Measurements from ENCODE around the gene ZCCHC24.

DNA sequence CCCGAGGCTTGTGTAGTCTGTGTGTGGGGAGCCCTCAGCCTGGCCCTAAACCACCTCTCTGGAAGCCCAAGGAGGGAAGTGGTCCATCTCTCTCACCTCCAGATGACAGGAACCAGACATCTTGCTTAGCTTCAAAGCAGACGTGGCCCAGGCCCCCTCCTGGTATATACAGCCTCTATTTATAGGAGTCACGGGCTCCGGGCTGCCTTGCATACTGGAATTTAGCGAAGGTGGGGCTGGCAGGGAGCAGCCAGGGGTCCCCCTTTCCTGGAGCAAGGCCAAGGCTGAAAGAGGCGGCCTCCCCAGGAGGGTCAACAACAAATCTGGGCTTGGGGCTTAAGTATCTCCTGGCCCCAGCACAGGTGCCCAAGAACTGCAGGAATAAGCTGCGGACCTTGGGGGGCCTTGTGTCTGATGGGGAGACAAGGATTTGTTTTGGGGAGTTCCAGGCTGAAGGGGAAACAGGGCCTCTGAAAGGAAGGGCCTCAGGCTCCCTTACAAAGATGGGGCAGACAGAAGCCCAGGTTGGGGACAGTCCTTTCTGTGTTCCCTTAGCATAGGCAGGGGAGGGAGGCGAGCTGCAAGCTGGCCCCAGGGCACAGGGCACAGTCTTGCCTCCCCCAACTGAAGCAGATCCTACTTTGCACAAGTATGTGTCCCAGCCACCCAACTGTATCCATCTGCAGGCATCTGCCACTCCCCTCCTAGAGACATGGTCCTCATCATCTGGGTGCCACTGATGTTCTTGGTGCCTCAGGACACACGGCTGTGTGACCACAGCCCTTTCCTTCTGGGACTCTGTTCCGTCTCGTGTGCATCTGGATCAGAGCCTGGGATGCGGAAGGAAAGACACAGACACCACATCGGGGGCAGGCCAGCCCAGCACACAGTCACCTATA lies 11.9 kb downstream of the ZCCHC24 start:
- TF ChIP-seq, protein P1, sequence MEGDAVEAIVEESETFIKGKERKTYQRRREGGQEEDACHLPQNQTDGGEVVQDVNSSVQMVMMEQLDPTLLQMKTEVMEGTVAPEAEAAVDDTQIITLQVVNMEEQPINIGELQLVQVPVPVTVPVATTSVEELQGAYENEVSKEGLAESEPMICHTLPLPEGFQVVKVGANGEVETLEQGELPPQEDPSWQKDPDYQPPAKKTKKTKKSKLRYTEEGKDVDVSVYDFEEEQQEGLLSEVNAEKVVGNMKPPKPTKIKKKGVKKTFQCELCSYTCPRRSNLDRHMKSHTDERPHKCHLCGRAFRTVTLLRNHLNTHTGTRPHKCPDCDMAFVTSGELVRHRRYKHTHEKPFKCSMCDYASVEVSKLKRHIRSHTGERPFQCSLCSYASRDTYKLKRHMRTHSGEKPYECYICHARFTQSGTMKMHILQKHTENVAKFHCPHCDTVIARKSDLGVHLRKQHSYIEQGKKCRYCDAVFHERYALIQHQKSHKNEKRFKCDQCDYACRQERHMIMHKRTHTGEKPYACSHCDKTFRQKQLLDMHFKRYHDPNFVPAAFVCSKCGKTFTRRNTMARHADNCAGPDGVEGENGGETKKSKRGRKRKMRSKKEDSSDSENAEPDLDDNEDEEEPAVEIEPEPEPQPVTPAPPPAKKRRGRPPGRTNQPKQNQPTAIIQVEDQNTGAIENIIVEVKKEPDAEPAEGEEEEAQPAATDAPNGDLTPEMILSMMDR (IDR thresholded peaks at IDR 0.05), result no peak
- no peak for TF ChIP-seq POLR2A (IDR thresholded peaks at IDR 0.05)
